GM19467 (cell line): ENCODE data around the gene ARHGAP1.

Experiments
- ATAC-seq: cut with Tn5 transposase; IDR thresholded peaks from one replicate; pipeline ENCODE4 v1.9.1; 2021; ENCODE audit warnings: mild to moderate bottlenecking, moderate library complexity; ENCODE audit not compliant: unreplicated experiment

Gene ARHGAP1

GRCh38 chr11:46695345-46696211 lies 4.8 kb downstream of the ARHGAP1 start:
- no peak for ATAC-seq

GRCh38 chr11:46694607-46695006 lies 5.8 kb downstream of the ARHGAP1 start:
- ATAC-seq: no peak

DNA sequence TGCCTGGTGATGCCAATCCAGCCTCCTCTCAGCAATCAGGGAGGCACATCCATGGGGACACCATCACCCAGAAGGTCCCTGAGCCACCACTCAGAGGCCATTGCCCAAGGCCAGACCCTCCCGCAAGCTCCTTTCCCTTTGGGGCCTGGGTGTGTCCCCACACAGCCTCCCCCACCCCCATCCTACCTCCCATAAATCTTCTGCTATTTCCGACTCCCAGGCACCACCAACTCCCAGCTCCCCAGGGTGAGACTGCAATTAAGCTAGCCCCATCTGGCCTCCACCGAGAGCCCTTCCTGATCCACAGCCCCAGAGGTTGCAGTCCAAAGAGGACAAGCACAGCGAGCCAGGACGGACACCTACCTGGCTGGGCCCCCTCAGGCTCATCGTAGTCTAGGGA lies 6.3 kb downstream of the ARHGAP1 start:
- ATAC-seq: no peak

DNA sequence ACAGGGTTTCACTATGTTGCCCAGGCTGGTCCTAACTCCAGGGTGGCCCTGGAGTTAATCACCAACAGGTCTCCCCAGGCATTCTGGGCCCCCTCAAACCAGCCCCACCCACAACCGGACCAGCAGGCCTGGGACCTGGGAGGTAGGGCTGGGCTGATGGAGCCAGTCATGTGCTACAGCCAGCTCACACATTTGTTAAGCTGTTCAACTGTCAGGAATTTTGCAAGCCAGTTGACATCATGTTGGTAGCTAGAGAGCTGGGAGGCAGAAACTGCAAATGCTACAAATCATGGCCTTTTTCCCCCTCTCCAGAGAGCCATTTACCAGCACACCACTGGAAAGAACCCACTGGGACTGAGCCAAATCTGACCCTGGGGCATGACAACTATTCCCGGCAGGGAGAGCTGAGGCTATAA lies 6.8 kb downstream of the ARHGAP1 start:
- no peak for ATAC-seq

DNA sequence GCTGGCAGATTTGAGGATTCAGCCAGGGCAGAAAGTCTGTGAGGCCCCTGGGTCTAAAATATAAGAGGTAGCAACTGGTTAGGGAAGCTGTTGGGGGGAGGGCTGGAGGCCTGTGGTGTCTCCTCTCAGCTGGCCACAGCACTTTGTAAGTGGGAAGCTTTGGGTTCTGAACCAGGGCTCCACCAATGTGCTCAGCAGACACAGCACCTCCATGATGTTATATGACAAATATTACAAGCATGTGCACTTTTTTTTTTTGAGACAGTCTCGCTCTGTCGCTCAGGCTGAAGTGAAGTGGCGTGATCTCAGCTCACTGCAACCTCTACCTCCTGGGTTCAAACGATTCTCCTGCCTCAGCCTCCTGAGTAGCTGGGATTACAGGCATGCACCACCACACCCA lies 8.0 kb downstream of the ARHGAP1 start:
- no peak for ATAC-seq

- ATAC-seq: no peak
Observed at GRCh38 chr11:46690702-46691101, 9.7 kb downstream of the ARHGAP1 start.

DNA sequence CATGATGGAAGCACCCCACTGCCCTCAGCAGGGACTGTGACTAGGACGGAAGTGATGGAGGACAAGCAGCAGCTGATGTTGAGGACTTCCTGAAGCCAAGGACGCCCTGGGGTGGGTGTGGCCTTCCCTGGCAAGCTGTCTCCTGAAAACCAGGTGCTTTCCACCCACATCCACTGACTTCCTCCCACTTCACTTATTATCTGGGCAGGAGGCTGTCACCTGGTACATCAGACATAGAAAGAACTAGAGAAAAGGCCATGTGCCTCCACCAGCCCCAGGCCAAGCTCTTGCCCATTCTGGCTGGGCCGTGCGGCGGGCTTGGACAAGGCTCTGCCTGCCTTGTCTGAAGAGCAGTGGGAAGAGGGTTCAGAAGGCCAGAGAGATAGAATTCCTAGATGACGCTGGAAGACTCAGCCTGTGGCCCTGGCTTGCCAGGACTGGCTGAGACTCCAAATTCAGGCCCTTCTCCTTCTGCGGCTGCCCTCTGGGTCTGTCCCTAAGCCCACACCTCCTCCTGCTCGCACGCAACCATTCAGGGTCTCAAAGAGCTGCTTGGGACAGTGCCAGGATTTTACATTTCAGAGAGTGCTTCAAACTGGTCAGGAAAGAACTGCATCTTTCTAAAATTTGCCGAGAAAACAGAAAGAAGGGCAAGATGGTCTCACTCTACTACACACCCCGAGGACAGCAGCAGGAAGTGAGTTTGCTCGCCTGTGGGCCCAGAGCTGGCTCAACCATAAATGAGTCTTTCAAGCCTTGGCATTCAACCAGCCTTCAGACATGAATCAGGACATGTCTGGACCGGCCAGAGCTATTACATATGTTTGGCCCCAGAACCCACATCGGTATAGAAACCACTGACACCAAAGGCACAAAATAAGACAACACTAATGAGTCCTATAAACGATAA lies 13.3 kb downstream of the ARHGAP1 start:
- ATAC-seq: no peak

- ATAC-seq: no peak
Observed at GRCh38 chr11:46684367-46684766, 16.1 kb downstream of the ARHGAP1 start.

DNA sequence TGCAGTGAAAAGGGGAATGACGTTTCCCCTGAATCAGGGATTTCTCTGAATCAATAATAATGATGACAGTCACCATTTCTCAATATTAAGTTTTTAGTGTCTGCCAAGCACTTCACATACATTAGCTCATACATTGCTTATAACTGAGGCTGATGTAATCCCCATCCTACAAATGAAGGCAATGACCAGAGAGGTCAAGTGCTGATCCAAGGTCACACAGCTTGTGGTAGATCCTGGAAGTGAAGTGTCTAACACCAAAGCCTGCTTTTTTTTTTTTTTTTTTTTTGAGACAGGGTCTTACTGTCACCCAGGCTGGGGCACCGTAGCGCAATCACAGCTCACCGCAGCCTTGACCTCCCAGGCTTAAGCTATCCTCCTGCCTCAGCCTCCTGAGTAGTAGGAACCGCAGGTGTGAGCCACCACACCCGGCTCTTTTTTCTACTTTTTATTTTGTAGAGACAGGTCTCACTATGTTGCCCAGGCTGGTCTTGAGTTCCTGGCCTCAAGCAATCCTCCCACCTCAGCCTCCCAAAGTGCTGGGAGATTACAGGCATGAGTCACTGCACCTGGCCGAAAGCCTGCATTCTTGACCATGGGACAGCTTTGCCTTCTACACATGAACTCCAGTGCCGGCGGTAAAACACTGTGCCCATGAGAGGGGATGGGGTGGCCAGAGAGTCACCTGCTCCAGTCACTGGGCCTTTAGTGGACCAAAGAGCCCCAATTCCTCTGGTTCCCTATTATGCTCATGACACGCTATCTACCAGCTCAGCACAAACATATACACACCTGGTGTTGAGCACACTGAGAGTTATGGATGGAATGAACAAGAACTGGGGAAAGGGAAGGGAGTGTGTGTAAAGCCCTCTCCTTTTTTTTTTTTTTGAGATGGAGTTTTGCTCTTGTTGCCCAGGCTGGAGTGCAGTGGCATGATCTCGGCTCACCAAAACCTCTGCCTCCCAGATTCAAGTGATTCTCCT lies 17.4 kb downstream of the ARHGAP1 start:
- no peak for ATAC-seq

DNA sequence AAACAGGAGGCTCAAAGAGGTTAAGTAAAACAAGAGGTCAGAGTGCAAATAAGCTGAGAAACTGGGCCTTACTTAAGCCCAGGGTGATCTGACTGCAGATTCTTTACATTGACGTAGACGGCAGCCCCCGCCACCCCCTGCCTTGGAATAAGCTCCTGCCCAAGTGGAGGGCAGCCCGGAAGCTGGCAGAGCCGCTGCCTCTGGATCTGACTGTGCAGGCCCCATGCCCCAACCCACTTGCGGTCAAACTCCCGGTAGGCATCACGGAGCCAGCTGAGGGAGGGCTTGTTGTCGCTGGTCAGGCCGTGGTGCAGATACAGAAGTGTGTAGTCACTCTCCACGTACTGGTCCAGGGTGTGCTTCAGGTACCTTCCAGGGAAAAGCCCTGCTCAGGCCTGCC lies 18.6 kb downstream of the ARHGAP1 start:
- ATAC-seq: no peak

GRCh38 chr11:46680815-46681214 lies 19.6 kb downstream of the ARHGAP1 start:
- no peak for ATAC-seq

GRCh38 chr11:46680164-46680760 lies 20.2 kb downstream of the ARHGAP1 start:
- no peak for ATAC-seq

- ATAC-seq: no peak
Observed at GRCh38 chr11:46679241-46680163, 20.9 kb downstream of the ARHGAP1 start.

DNA sequence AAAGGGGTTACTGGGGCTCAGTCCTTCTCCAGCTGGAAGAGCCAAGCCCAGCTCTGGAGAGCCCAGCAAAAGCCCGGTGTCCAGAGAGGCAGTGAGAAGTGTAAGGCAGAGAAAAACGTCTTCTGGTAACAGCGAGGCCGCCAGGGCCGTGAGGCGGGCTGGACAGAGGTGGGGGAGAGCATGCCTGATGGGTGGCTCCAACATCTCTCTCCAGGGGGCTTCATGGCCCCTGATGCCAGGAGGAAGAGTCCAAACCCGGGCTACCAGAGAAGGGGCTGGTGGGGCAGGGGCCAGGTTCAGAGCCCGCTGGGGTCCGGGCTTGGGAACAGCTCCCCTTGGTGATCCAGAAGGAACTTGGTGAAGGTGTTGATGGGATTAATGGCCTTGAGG lies 21.7 kb downstream of the ARHGAP1 start:
- ATAC-seq: no peak

DNA sequence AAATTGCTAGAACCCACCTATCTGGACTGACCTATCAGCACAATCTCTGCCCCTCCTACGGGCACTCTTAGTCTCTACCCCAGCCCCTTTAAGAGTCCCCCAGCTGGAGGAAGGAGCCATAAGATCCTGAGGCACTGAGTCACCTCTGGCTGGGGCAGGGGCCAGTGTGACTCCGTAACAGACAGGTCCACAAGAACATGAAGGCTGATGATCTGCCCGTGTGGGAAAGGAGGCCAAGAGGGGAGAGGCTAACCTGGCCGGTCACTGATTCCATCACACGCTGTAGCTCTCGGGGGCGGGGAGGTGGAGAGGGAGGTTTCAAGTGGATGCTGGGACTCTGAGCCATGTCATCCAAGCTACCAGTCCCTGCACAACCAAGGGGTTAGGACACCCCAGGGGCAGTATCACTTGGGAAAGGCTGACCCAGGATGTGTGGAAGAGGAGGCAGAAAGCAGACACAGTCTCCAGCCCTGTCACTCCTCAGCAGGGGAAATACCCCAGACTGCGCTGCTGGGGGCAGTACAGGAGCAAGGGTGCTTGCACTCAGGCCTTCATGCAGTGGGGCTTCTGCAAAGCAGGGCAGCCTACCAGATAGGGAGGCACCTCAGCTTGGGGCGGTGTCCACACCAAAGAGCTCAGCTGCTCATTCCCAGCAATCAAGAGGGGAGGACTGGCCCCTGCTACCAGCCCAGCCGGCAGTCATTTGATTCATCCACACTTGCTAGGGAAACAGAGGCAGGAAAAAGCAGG lies 22.3 kb downstream of the ARHGAP1 start:
- no peak for ATAC-seq

DNA sequence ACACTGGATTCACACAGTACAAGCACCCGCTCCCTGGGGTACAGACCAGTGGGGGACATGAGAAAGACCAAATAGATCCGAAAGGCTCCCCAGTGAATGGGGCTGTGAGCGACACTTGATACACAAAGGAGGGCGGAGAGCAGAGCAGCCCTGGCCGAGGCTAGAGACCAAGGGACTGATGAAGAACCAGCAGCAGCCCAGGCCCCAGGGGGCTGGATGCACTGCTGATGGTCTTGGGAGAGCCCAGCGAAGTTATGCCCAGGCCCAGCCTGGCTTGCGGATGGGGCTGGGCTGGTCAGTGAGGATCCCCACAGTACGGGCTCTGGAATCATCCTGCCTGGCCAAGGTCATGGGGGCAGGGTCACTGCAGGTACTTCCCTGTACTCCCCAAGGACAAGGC lies 23.2 kb downstream of the ARHGAP1 start:
- ATAC-seq: no peak

GRCh38 chr11:46676436-46677158 lies 23.8 kb downstream of the ARHGAP1 start:
- ATAC-seq: no peak

DNA sequence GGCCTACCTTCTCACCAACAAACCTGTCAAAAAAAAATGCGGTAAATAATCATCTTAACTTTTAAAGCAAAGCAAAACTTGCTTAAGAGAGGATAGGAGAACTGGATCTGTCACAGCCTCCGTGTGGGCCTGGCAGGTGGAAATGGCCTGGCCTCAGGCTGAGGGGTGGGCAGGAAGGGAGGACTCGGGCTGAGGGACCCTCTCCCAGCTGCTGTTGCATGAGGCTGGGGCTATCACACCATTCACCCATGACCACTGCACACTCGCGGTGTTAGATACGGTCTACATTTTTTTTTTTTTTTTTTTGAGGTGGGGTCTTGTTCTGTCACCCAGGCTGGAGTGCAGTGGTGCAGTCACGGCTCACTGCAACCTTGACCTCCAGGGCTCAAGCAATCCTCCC lies 24.5 kb downstream of the ARHGAP1 start:
- no peak for ATAC-seq
